HCT116 (cell line): Measurements from ENCODE around the gene NOC2L. TPM values are rescaled to one million over a fixed set of nuclear protein-coding genes. Genes with fewer than 3 reads are reported as not detected.
A peak's percentile ranks its signal among the peaks of the same experiment; 100 is the strongest.

Source experiments
- ATAC-seq: fragments of 200-7000 bp; cut with Tn5 transposase; 2 replicates; pipeline ENCODE4 v1.9.1; 2020; ENCODE audit warnings: mild to moderate bottlenecking, moderate library complexity
- BruUV-seq: library from RNA; stranded (reverse); fragments of 400-500 nt; replicated peaks from 2 replicates; lab custom pipeline; 2021; lab: Mats Ljungman, UMichigan
- CTCF ChIA-PET: fragments of 300-600 bp; sonication (Branson Sonifier 250); formaldehyde crosslinking; loops from one replicate; lab custom pipeline; 2021; ENCODE audit warnings: antibody characterized with exemption; lab: Charles Lee
- POLR2A ChIA-PET: fragments of 300-600, 350-600 bp; sonication (Branson Sonifier 250); formaldehyde crosslinking; loops from one replicate; lab custom pipeline; 2021; ENCODE audit warnings: antibody characterized with exemption; lab: Charles Lee
- RAD21 ChIA-PET, 2 experiments: fragments of 300-600 bp; sonication (Branson Sonifier 250); formaldehyde crosslinking; loops; one replicate each; lab custom pipeline; 2023; ENCODE audit warnings: low total read pairs in 2 of 2; ENCODE audit not compliant: uncharacterized antibody in 2 of 2, unreplicated experiment in 2 of 2, low non-redundant PET in 1 of 2; lab: Charles Lee
- DNase-seq: peaks from one replicate; pipeline ENCODE4 v3.0.0-alpha.2; 2010; ENCODE audit warnings: low read depth, low spot score
- H2AFZ ChIP-seq: fragments of 200-600 bp; shearing (Covaris generic), sonication (generic); 2 replicates; pipeline ENCODE4 v1.6.1; 2017; ENCODE audit warnings: low read depth, mixed run types, mixed read lengths, antibody characterized with exemption, low read length; ENCODE audit not compliant: poor library complexity, severe bottlenecking
- H3K27ac ChIP-seq: 2 replicates; pipeline ENCODE4 v1.5.1; 2012; ENCODE audit warnings: low read depth, low read length
- H3K27me3 ChIP-seq: fragments of 200-600 bp; sonication (generic); 2 replicates; pipeline ENCODE4 v1.6.1; 2016; ENCODE audit warnings: mixed run types, low read length, mixed read lengths; ENCODE audit not compliant: insufficient read depth
- H3K36me3 ChIP-seq, 2 experiments: fragments of 200-500 bp in 1 of 2; fragments of 200-600 bp in 1 of 2; sonication (Bioruptor generic) in 1 of 2; sonication (generic) in 1 of 2; 2 replicates each; pipeline versions ENCODE4 v1.5.1 to v1.6.1; 2014 to 2016; ENCODE audit warnings: low read length in 2 of 2, inconsistent platforms in 1 of 2, mixed read lengths in 1 of 2, mixed run types in 1 of 2; ENCODE audit not compliant: insufficient read depth in 2 of 2, control insufficient read depth in 1 of 2
- H3K4me1 ChIP-seq, 2 experiments: fragments of 200-600 bp in 1 of 2; sonication (generic) in 1 of 2; 2 replicates each; pipeline versions ENCODE4 v1.5.1 to v1.6.1; 2012 to 2017; ENCODE audit warnings: low read length in 2 of 2, inconsistent platforms in 1 of 2, mild to moderate bottlenecking in 1 of 2, mixed read lengths in 1 of 2, mixed run types in 1 of 2, moderate library complexity in 1 of 2; ENCODE audit not compliant: insufficient read depth in 2 of 2, control insufficient read depth in 1 of 2
- H3K4me2 ChIP-seq: fragments of 200-600 bp; sonication (generic); 2 replicates; pipeline ENCODE4 v1.6.1; 2017; ENCODE audit warnings: mixed run types, low read length, mixed read lengths
- H3K4me3 ChIP-seq, 2 experiments: fragments of 200-600 bp in 1 of 2; sonication (generic) in 1 of 2; replicated peaks in 1 of 2; 2 replicates each; pipeline ENCODE4 v1.5.1; 2011 to 2016; ENCODE audit warnings: low read length in 2 of 2, control low read depth in 1 of 2, low read depth in 1 of 2, mild to moderate bottlenecking in 1 of 2, mixed read lengths in 1 of 2, mixed run types in 1 of 2
- H3K79me2 ChIP-seq: fragments of 200-600 bp; sonication (generic); 2 replicates; pipeline ENCODE4 v1.6.1; 2017; ENCODE audit warnings: mild to moderate bottlenecking, mixed run types, low read length, moderate library complexity, mixed read lengths; ENCODE audit not compliant: insufficient read depth
- H3K9ac ChIP-seq: fragments of 200-600 bp; sonication (generic); 2 replicates; pipeline ENCODE4 v1.6.1; 2016; ENCODE audit warnings: low read length, mixed read lengths
- H3K9me2 ChIP-seq: fragments of 200-600 bp; sonication (generic), shearing (Covaris generic); 2 replicates; pipeline ENCODE4 v1.6.1; 2017; ENCODE audit warnings: mixed run types, mild to moderate bottlenecking, moderate library complexity; ENCODE audit not compliant: insufficient read depth
- H3K9me3 ChIP-seq, 2 experiments: fragments of 200-500 bp in 1 of 2; fragments of 200-600 bp in 1 of 2; sonication (Bioruptor generic) in 1 of 2; sonication (generic) in 1 of 2; 2 replicates each; pipeline ENCODE4 v1.6.1; 2014 to 2017; ENCODE audit warnings: low read length in 2 of 2, mixed read lengths in 2 of 2, inconsistent platforms in 1 of 2, low read depth in 1 of 2, mild to moderate bottlenecking in 1 of 2, mixed run types in 1 of 2, moderate library complexity in 1 of 2; ENCODE audit not compliant: control insufficient read depth in 1 of 2, insufficient read depth in 1 of 2
- H4K20me1 ChIP-seq: fragments of 200-600 bp; sonication (generic), shearing (Covaris generic); 2 replicates; pipeline ENCODE4 v1.6.1; 2017; ENCODE audit warnings: mixed run types, mild to moderate bottlenecking, moderate library complexity; ENCODE audit not compliant: insufficient read depth
- ELF1 ChIP-seq: IDR thresholded peaks from 2 replicates; pipeline ENCODE4 v1.6.1; 2012; ENCODE audit warnings: low read depth, borderline replicate concordance
- JUND ChIP-seq: IDR thresholded peaks from 2 replicates; pipeline ENCODE4 v1.6.1; 2012
- POLR2AphosphoS5 ChIP-seq: IDR thresholded peaks from 2 replicates; pipeline ENCODE4 v1.6.1; 2011; ENCODE audit warnings: mild to moderate bottlenecking, low read depth, low read length, moderate library complexity
- REST ChIP-seq: IDR thresholded peaks from 2 replicates; pipeline ENCODE4 v1.6.1; 2012; ENCODE audit warnings: low read depth
- SIN3A ChIP-seq: IDR thresholded peaks from 2 replicates; pipeline ENCODE4 v1.6.1; 2012; ENCODE audit warnings: low read depth
- ZFX ChIP-seq: fragments of 450-650 bp; IDR thresholded peaks from 2 replicates; pipeline ENCODE4 v1.6.1; 2017
- ZNF274 ChIP-seq: fragments of 200-500 bp; sonication (Bioruptor generic); IDR thresholded peaks from 2 replicates; pipeline ENCODE4 v1.6.1; 2014; ENCODE audit warnings: mild to moderate bottlenecking, low read depth, low read length, inconsistent platforms
- intact Hi-C: fragments of 100-400 bp; cut with micrococcal nuclease; formaldehyde crosslinking; loops from 2 replicates; pipeline ENCODE4 v1.10.0; 2022
- total RNA-seq: library from RNA; stranded (reverse); gene quantifications from one replicate; pipeline ENCODE4 v1.2.1, GENCODE V29; 2021; ENCODE audit not compliant: unreplicated experiment

Gene NOC2L
- total RNA-seq, 1 experiment from 2014 or later: 260 TPM

GRCh38 chr1:961132-961669 is 2.1 kb upstream of the NOC2L start:
- ChIA-PET POLR2A (no interaction called here), CTCF (no interaction called here), RAD21 (no interaction called here)
- Histone ChIP-seq H3K79me2 (peaks cover 55% of the 10 kb centered on the region), H2AFZ (no peak overlapping the region), H3K27me3 (no peaks in the 10 kb centered on the region), H3K4me2 (peak overlapping the region; percentile 85), H3K9me2 (no peaks in the 10 kb centered on the region), H3K9ac (peak overlapping the region; percentile 97), H3K36me3 (peaks cover 19 to 29% of the 10 kb centered on the region in 2 experiments; a peak in 3 of 4 replicates), H3K4me3 (peak overlapping the region; percentile 68 to 93), H3K4me1 (peaks cover 20 to 30% of the 10 kb centered on the region in 2 experiments), H3K27ac (peak overlapping the region; percentile 99), H4K20me1 (no peaks in the 10 kb centered on the region; the same call in 1 of the 2 replicates), H3K9me3 (no peaks in the 10 kb centered on the region)
- TF ChIP-seq ZFX (peak; percentile 64), SIN3A (no peak)
- DNase-seq (no peak), ATAC-seq (peak; percentile 3; the same call in 1 of the 2 replicates)
- no TSS peak for BruUV-seq
- intact Hi-C loops: loop anchor here (5.0 kb wide), 1 partner anchor 59 kb away; no protein-coding TSS in a partner anchor

GRCh38 chr1:960363-961131 is 1.5 kb upstream of the NOC2L start, which contains the start of gene KLHL17:
Gene KLHL17 (plus strand): TSS chr1:960584. CDS start chr1:960694, 110 bp downstream.
- H3K4me2 ChIP-seq: peak within 1 kb of the TSS; percentile 85
- peak; percentile 72 for ATAC-seq
- H3K27ac ChIP-seq: peak within 1 kb of the TSS; percentile 99
- peaks cover 15 to 24% of the 10 kb centered on the region in 2 experiments for H3K4me1 ChIP-seq
- peak within 1 kb of the TSS; percentile 68 to 93 for H3K4me3 ChIP-seq
- H2AFZ ChIP-seq: no peak within 1 kb of the TSS
- H4K20me1 ChIP-seq: no peaks in the 10 kb centered on the region; the same call in 1 of the 2 replicates
- H3K27me3 ChIP-seq: no peaks in the 10 kb centered on the region
- POLR2A ChIA-PET: no interaction called here
- intact Hi-C loops: loop anchor here (5.0 kb wide), 1 partner anchor 58 kb away; no protein-coding TSS in a partner anchor
- peaks cover 22 to 33% of the 10 kb centered on the region in 2 experiments; a peak in 3 of 4 replicates for H3K36me3 ChIP-seq
- peak; percentile 70 for TF ChIP-seq POLR2AphosphoS5
- no peak for TF ChIP-seq ELF1
- no peak for TF ChIP-seq REST
- TF ChIP-seq JUND: no peak
- no peak for TF ChIP-seq ZNF274
- peaks cover 61% of the 10 kb centered on the region for H3K79me2 ChIP-seq
- CTCF ChIA-PET: no interaction called here
- H3K9ac ChIP-seq: peak within 1 kb of the TSS; percentile 97
- H3K9me3 ChIP-seq: no peaks in the 10 kb centered on the region
- DNase-seq: no peak
- H3K9me2 ChIP-seq: no peaks in the 10 kb centered on the region
- RAD21 ChIA-PET: no interaction called here
- BruUV-seq: no TSS peak
